ENCODE results near the gene PRR12.

Gene PRR12

DNA sequence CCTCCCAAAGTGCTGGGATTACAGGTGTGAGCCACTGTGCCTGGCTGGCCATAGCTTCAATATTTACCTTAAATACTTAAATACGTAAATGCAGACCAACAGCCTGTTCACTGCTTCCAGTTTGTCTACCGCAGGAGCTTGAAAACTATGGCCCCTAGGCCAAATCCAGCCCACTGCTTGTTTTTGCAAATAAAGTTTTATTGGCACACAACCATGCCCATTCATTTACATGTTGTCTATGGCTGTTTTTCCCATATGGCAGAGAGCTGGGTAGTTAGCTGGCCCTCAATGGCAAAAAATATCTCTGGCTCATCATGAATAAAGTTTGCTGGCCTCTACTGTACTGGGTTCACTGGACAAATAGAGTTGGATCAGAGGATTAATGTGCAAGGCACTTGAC, 11.8 kb downstream of the PRR12 start:
- POLR2A ChIA-PET, result interaction anchor here (1.1 kb wide), 1 partner anchor 37 kb away, joined by 5 read pairs; the partner anchor contains the start of gene RRAS
- CTCF ChIA-PET, result no interaction called here
- no peak overlapping the region for H3K27ac ChIP-seq (ENCODE audit: extremely low read depth, low read depth, low read length)
- no peaks in the 10 kb centered on the region for H3K9me3 ChIP-seq (ENCODE audit: control insufficient read depth, insufficient read depth, low read depth, low read length)
- no peaks in the 10 kb centered on the region for H3K4me1 ChIP-seq (ENCODE audit: control insufficient read depth, insufficient read depth, low read length)
- peaks cover 76 to 88% of the 10 kb centered on the region in 2 experiments for H3K36me3 ChIP-seq (ENCODE audit: control insufficient read depth in 2 of 2, insufficient read depth in 1 of 2, low read length in 2 of 2)
- no peak overlapping the region for H3K4me3 ChIP-seq (ENCODE audit: low read depth, low read length)
- TF ChIP-seq ZNF394 (tag by site-specific recombination; IDR thresholded peaks at IDR 0.05; ENCODE audit: borderline replicate concordance) (no peak), ZNF133 (tag by site-specific recombination; IDR thresholded peaks at IDR 0.05) (no peak), MEIS1 (CRISPR knock-in tag; IDR thresholded peaks at IDR 0.05; ENCODE audit: borderline replicate concordance) (no peak), ZNF112 (tag by site-specific recombination; IDR thresholded peaks at IDR 0.05) (no peak), ZNF2 (tag by site-specific recombination; IDR thresholded peaks at IDR 0.05) (no peak), ZNF221 (tag by site-specific recombination; IDR thresholded peaks at IDR 0.05; ENCODE audit: borderline replicate concordance) (no peak), ZNF585B (tag by site-specific recombination; IDR thresholded peaks at IDR 0.05) (no peak), SETDB1 (IDR thresholded peaks at IDR 0.05; ENCODE audit: insufficient read length, low read length) (no peak), ZNF623 (tag by site-specific recombination; IDR thresholded peaks at IDR 0.05) (no peak), ZNF558 (tag by site-specific recombination; IDR thresholded peaks at IDR 0.05) (no peak), ZNF701 (tag by site-specific recombination; IDR thresholded peaks at IDR 0.05) (no peak), ZNF16 (tag by site-specific recombination; IDR thresholded peaks at IDR 0.05; ENCODE audit: low read depth) (no peak), WT1 (tag by site-specific recombination; IDR thresholded peaks at IDR 0.05) (no peak), HOXC10 (CRISPR knock-in tag; IDR thresholded peaks at IDR 0.05) (no peak)
- TF ChIP-seq, protein P1, sequence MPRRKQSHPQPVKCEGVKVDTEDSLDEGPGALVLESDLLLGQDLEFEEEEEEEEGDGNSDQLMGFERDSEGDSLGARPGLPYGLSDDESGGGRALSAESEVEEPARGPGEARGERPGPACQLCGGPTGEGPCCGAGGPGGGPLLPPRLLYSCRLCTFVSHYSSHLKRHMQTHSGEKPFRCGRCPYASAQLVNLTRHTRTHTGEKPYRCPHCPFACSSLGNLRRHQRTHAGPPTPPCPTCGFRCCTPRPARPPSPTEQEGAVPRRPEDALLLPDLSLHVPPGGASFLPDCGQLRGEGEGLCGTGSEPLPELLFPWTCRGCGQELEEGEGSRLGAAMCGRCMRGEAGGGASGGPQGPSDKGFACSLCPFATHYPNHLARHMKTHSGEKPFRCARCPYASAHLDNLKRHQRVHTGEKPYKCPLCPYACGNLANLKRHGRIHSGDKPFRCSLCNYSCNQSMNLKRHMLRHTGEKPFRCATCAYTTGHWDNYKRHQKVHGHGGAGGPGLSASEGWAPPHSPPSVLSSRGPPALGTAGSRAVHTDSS (tag by site-specific recombination; IDR thresholded peaks at IDR 0.05), result no peak

GRCh38 chr19:49605605-49606004, 14.6 kb downstream of the PRR12 start:
- CTCF ChIA-PET, result no interaction called here

GRCh38 chr19:49609499-49610092, 18.6 kb downstream of the PRR12 start:
- Histone ChIP-seq H3K4me1 (ENCODE audit: control insufficient read depth, insufficient read depth, low read length) (no peaks in the 10 kb centered on the region), H3K4me3 (ENCODE audit: low read depth, low read length) (no peak overlapping the region), H3K9me3 (ENCODE audit: control insufficient read depth, insufficient read depth, low read depth, low read length) (no peaks in the 10 kb centered on the region), H3K27ac (ENCODE audit: extremely low read depth, low read depth, low read length) (no peak overlapping the region), H3K36me3 (ENCODE audit: control insufficient read depth in 2 of 2, insufficient read depth in 1 of 2, low read length in 2 of 2) (peaks cover 53 to 84% of the 10 kb centered on the region in 2 experiments)
- ChIA-PET POLR2A (interaction anchor here (0.7 to 1.5 kb wide), 3 partner anchors 29 to 45 kb away, joined by 3 to 5 read pairs (median 4); partner anchors contain the start of genes NOSIP and RRAS), CTCF (interaction anchor here (0.9 kb wide), 1 partner anchor 38 kb away, joined by 4 read pairs; no protein-coding TSS in a partner anchor)
- TF ChIP-seq ZNF548 (tag by site-specific recombination; IDR thresholded peaks at IDR 0.05), result no peak
- TF ChIP-seq, protein P2, sequence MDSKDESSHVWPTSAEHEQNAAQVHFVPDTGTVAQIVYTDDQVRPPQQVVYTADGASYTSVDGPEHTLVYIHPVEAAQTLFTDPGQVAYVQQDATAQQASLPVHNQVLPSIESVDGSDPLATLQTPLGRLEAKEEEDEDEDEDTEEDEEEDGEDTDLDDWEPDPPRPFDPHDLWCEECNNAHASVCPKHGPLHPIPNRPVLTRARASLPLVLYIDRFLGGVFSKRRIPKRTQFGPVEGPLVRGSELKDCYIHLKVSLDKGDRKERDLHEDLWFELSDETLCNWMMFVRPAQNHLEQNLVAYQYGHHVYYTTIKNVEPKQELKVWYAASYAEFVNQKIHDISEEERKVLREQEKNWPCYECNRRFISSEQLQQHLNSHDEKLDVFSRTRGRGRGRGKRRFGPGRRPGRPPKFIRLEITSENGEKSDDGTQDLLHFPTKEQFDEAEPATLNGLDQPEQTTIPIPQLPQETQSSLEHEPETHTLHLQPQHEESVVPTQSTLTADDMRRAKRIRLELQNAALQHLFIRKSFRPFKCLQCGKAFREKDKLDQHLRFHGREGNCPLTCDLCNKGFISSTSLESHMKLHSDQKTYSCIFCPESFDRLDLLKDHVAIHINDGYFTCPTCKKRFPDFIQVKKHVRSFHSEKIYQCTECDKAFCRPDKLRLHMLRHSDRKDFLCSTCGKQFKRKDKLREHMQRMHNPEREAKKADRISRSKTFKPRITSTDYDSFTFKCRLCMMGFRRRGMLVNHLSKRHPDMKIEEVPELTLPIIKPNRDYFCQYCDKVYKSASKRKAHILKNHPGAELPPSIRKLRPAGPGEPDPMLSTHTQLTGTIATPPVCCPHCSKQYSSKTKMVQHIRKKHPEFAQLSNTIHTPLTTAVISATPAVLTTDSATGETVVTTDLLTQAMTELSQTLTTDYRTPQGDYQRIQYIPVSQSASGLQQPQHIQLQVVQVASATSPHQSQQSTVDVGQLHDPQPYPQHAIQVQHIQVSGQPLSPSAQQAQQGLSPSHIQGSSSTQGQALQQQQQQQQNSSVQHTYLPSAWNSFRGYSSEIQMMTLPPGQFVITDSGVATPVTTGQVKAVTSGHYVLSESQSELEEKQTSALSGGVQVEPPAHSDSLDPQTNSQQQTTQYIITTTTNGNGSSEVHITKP (tag by site-specific recombination; IDR thresholded peaks at IDR 0.05), result peak; percentile 76
- TF ChIP-seq ZNF623 (tag by site-specific recombination; IDR thresholded peaks at IDR 0.05), result peak; percentile 98

More at GRCh38 chr19:49605605-49606004, 14.6 kb downstream of the PRR12 start:
- no peaks in the 10 kb centered on the region for H3K9me3 ChIP-seq (ENCODE audit: control insufficient read depth, insufficient read depth, low read depth, low read length)
- peak; percentile 77 for TF ChIP-seq ZNF623 (tag by site-specific recombination; IDR thresholded peaks at IDR 0.05)
- TF ChIP-seq GLIS2 (tag by site-specific recombination; IDR thresholded peaks at IDR 0.05), result no peak
- POLR2A ChIA-PET, result interaction anchor here (0.6 kb wide), 1 partner anchor 144 kb away, joined by 3 read pairs; no protein-coding TSS in a partner anchor
- H3K4me3 ChIP-seq (ENCODE audit: low read depth, low read length), result no peak overlapping the region
- peaks cover 69 to 89% of the 10 kb centered on the region in 2 experiments for H3K36me3 ChIP-seq (ENCODE audit: control insufficient read depth in 2 of 2, insufficient read depth in 1 of 2, low read length in 2 of 2)
- H3K27ac ChIP-seq (ENCODE audit: extremely low read depth, low read depth, low read length), result 0 out of 2 replicates have a peak overlapping the region, but pooled peaks have one; percentile 24
- H3K4me1 ChIP-seq (ENCODE audit: control insufficient read depth, insufficient read depth, low read length), result no peaks in the 10 kb centered on the region

Measured in HEK293 (cell line).